ENCODE measurements around the gene CACNA2D3.

DNA sequence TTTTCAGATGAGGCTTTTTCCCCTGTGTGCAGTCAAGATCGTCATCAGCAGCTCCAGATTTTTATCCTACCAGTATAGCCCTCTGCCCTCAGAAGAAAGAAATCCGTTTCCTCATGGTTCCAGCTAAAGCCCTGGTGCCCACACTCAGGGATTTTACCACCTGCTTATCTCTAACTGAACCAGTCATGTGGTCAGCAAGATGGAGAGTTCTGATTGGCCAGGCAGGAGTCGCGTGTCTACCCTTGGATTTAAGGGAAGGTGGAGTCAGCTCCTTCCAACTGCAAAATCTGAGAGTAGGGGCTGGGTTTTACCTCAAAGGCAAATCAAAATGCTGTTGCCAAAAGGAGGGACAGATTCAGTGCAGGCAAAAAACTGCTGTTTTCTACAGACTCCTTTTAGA, 670.2 kb downstream of the CACNA2D3 start:
- TF ChIP-seq POLR2A (IDR thresholded peaks at IDR 0.05; ENCODE audit: low read depth, low read length) (no peak), PAX5 (IDR thresholded peaks at IDR 0.05; ENCODE audit: insufficient read depth, low read length, severe bottlenecking) (no peak), TAF1 (IDR thresholded peaks at IDR 0.05; ENCODE audit: low read depth, low read length) (no peak)

Data from GM12891 (cell line).